ENCODE measurements around the gene INPP5F.

DNA sequence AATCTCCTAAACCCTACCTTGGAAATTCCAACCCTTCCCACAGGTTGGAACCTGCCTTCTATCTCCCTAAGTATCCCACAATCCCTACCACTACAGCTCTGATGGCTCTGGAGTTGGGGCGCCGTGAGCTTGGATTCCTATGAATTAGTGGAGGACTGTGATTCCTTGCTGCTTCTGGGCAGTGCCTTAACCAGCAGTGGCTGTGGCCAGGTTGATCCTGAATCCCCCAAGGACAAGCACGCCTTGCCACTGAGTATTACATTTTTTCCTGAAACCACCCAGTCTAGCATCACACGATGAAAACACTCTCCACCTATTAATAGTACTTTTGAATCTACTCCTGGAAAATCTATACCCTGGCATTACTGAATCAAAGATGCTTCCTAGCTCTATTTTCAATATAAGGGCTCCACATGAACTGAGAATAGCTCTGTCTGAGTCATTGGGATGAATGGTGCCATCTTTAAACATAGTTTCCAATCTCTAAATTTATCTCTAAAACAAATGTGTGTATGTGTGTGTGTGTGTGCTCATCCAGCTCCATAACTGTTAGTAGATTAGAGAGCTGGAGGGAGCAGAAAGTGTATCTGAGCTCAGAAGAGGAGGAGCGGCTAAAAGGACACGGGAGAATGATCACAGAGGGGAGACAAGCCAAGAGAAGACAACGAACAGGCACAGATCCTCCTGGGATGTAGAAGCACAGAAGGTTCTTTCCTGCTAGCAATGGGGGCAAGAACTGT, 11.9 kb upstream of the INPP5F start:
- TF ChIP-seq POLR2A (IDR thresholded peaks at IDR 0.05; ENCODE audit: low read length) (no peak), GATA1 (IDR thresholded peaks at IDR 0.05; ENCODE audit: low read depth, low read length) (no peak)
